ENCODE results near the gene SNAP29. TPM values are rescaled to one million over a fixed set of nuclear protein-coding genes. Genes with fewer than 3 reads are reported as not detected.

Gene SNAP29
- total RNA-seq, 2 donors from 2014 or later: 26.3 to 30.3 TPM

- DNase-seq (no peak), ATAC-seq (no peak)
- intact Hi-C loops (cut with DNase I, micrococcal nuclease): loop anchor here in 1 of 2 donors (10.0 kb wide), 1 partner anchor 52 kb away; the partner anchor contains the start of gene CRKL
These were observed 3.7 kb downstream of the SNAP29 start for GRCh38 chr22:20862540-20862939.

- intact Hi-C loops (cut with DNase I, micrococcal nuclease): loop anchor here in 1 of 2 donors (10.0 kb wide), 1 partner anchor 51 kb away; the partner anchor contains the start of gene CRKL
- ATAC-seq (no peak), DNase-seq (no peak)
These were observed 4.6 kb downstream of the SNAP29 start for GRCh38 chr22:20863366-20863765.

GRCh38 chr22:20864186-20864908 is 5.5 kb downstream of the SNAP29 start:
- DNase-seq: no peak

GRCh38 chr22:20865331-20865730 is 6.5 kb downstream of the SNAP29 start:
- intact Hi-C loops (cut with DNase I, micrococcal nuclease): loop anchor here in 1 of 2 donors (10.0 kb wide), 1 partner anchor 49 kb away; the partner anchor contains the start of gene CRKL
- ATAC-seq: no peak
- no peak for DNase-seq

More at GRCh38 chr22:20864186-20864908, 5.5 kb downstream of the SNAP29 start:
- intact Hi-C loops (cut with DNase I, micrococcal nuclease): loop anchor here in 1 of 2 donors (10.0 kb wide), 1 partner anchor 50 kb away; the partner anchor contains the start of gene CRKL
- no peak for ATAC-seq

- ATAC-seq (no peak), DNase-seq (no peak)
- intact Hi-C loops (cut with DNase I, micrococcal nuclease): loop anchor here in 1 of 2 donors (10.0 kb wide), 1 partner anchor 49 kb away; the partner anchor contains the start of gene CRKL
These were observed 7.2 kb downstream of the SNAP29 start for GRCh38 chr22:20865875-20866445.

GRCh38 chr22:20866736-20867135 is 7.9 kb downstream of the SNAP29 start:
- DNase-seq: no peak
- no peak for ATAC-seq
- intact Hi-C loops (cut with DNase I, micrococcal nuclease): loop anchor here in 1 of 2 donors (10.0 kb wide), 1 partner anchor 48 kb away; the partner anchor contains the start of gene CRKL

- DNase-seq (peak; percentile 57 to 78), ATAC-seq (peak; percentile 94)
- intact Hi-C loops (cut with DNase I, micrococcal nuclease): loop anchor here in 1 of 2 donors (10.0 kb wide), 1 partner anchor 47 kb away; the partner anchor contains the start of gene CRKL
These were observed 8.6 kb downstream of the SNAP29 start for GRCh38 chr22:20867179-20868024.

GRCh38 chr22:20868025-20868962 is 9.5 kb downstream of the SNAP29 start:
- DNase-seq: no peak
- no peak for ATAC-seq
- intact Hi-C loops (cut with DNase I, micrococcal nuclease): loop anchor here in 1 of 2 donors (10.0 kb wide), 1 partner anchor 47 kb away; the partner anchor contains the start of gene CRKL

- intact Hi-C loops (cut with DNase I, micrococcal nuclease): loop anchor here in 1 of 2 donors (10.0 kb wide), 1 partner anchor 46 kb away; the partner anchor contains the start of gene CRKL
- ATAC-seq (no peak), DNase-seq (no peak)
These were observed 10.4 kb downstream of the SNAP29 start for GRCh38 chr22:20869234-20869633.

- intact Hi-C loops (cut with DNase I, micrococcal nuclease): no loop called here
- DNase-seq (no peak), ATAC-seq (peak; percentile 90)
These were observed 14.4 kb downstream of the SNAP29 start for GRCh38 chr22:20873214-20873613.

GRCh38 chr22:20875296-20875695 is 16.5 kb downstream of the SNAP29 start:
- ATAC-seq: no peak
- intact Hi-C loops (cut with DNase I, micrococcal nuclease): no loop called here
- no peak for DNase-seq

GRCh38 chr22:20877715-20878114 is 18.9 kb downstream of the SNAP29 start:
- ATAC-seq (no peak), DNase-seq (no peak)
- intact Hi-C loops (cut with DNase I, micrococcal nuclease): no loop called here

- intact Hi-C loops (cut with DNase I, micrococcal nuclease): no loop called here
- ATAC-seq (no peak), DNase-seq (no peak)
These were observed 22.4 kb downstream of the SNAP29 start for GRCh38 chr22:20881231-20881630.

- DNase-seq (no peak), ATAC-seq (no peak)
- intact Hi-C loops (cut with DNase I, micrococcal nuclease): no loop called here
These were observed 23.3 kb downstream of the SNAP29 start for GRCh38 chr22:20881869-20882815.

- DNase-seq (no peak), ATAC-seq (no peak)
- intact Hi-C loops (cut with DNase I, micrococcal nuclease): no loop called here
These were observed 24.0 kb downstream of the SNAP29 start for GRCh38 chr22:20882855-20883254.

- DNase-seq (no peak), ATAC-seq (no peak)
- intact Hi-C loops (cut with DNase I, micrococcal nuclease): no loop called here
These were observed 25.6 kb downstream of the SNAP29 start for GRCh38 chr22:20884454-20884853.

All from left colon (tissue), 2 donors.